NCI-H345 (cell line): ENCODE data around the gene NDFIP2.

Source experiments
- DNase-seq: peaks from one replicate; lab custom pipeline; 2025; lab: John Stamatoyannopoulos, UW

Gene NDFIP2

DNA sequence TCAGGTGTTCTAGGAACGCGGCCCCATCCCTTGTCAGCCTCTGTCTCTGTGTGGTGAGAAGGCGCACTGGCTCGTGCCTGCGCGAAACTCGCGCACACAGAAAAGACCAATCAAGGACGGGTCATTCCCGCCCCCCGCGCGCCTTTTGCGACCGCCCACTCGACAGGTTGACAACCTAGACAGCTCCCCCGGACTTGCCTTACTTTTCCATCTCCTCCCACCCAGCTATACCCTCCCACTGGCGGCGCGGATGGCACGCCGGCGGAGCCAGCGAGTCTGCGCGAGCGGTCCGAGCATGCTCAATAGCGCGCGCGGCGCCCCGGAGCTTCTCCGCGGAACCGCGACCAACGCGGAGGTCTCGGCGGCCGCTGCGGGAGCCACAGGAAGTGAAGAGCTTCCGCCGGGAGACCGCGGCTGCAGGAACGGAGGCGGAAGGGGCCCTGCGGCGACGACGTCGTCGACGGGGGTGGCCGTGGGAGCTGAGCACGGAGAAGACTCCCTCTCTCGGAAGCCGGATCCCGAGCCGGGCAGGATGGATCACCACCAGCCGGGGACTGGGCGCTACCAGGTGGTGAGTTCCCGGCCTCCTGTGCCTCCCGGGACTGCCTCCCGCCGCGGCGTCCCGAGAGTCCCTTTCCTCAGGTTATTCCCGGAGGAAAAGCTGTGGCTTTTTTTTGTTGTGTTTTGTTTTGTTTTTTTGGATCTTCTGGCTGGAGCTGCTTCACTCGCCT is at the start of gene NDFIP2:
NDFIP2 (plus strand) TSS at position 202 of the 731 bp plus-strand sequence; CDS start at position 251, 49 bp downstream.
- peak; percentile 91 for DNase-seq

GRCh38 chr13:79432086-79432485 is 48.9 kb upstream of the NDFIP2 start:
- DNase-seq, result no peak

GRCh38 chr13:79432992-79433391 is 48.0 kb upstream of the NDFIP2 start:
- no peak for DNase-seq

- no peak for DNase-seq
Observed at GRCh38 chr13:79434556-79434955, 46.4 kb upstream of the NDFIP2 start.

- DNase-seq, result no peak
Observed at GRCh38 chr13:79435561-79435990, 45.4 kb upstream of the NDFIP2 start.

GRCh38 chr13:79439275-79439674 is 41.7 kb upstream of the NDFIP2 start:
- no peak for DNase-seq

DNA sequence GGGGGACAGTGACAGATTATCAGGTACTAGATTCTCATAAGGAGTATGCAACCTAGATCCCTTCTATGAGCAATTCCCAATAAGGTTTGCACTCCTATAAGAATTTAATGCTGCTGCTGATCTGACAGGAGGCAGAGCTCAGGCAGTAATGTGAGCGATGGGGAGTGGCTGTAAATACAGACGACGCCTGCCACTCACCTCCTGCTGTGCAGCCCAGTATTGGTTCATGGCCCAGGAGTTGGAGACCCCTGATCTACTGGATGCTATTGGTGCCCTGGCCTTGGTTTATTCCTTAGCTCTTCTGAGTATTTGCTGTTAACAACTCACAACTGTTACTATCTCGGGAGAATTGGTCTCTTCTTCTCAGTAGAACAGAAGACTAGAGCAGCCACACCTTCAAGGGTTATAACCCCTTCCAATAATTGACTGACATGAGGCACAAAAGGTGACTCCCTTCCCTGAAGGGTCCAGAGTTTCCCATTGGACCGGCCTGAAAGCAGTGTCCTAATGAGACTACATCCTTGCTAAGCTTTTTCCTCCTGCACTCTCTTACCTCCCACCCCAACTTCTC is 39.9 kb upstream of the NDFIP2 start:
- no peak for DNase-seq

- no peak for DNase-seq
Observed at GRCh38 chr13:79442221-79442620, 38.7 kb upstream of the NDFIP2 start.

GRCh38 chr13:79442706-79443105 is 38.2 kb upstream of the NDFIP2 start:
- DNase-seq, result no peak

DNA sequence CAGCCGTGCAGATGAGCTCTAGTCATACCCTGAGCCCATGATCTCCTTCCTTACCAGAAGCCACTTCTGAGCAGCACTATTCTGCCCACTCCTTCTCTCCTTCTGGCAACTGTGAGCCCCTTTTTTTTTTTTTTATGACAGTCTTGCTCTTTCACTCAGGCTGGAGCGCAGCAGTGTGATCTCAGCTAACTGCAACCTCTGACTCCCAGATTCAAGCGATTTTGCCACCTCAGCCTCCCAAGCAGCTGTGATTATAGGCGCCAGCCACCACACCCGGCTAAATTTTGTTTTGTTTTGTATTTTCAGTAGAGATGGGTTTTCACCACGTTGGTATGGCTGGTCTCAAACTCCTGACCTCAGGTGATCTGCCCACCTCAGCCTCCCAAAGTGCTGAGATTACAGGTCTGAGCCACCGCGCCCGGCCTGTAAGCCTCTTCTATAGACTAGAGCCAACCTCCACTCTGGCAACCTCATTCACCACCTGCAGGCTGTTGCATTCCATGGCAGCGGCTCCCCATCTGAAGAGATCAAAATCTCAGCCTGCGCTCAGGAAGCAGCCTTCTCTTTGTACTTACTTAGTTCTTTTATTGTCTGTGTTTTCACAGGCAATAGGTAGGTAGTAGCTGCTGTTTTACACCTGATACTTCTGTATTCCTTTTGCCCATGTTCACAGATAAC is 34.8 kb upstream of the NDFIP2 start:
- no peak for DNase-seq

DNA sequence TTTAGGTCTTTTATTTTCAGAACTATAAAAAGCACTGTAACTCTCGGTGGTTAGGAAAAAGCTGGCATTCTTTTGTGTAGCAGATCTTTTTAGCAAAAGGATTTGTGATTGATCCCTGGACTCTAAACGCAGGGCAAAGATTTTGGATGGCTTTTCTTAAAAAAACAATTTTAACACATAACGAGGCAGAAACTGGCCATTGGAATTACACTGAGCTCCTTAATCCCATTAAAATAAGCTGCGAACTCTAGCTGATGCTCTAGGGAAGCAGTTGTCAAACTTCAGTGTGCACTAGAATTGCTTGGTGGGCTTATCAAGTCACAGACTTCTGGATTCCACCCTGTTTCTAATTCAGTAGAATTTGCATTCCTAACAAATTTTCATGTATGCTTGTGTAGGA is 33.8 kb upstream of the NDFIP2 start:
- no peak for DNase-seq

DNA sequence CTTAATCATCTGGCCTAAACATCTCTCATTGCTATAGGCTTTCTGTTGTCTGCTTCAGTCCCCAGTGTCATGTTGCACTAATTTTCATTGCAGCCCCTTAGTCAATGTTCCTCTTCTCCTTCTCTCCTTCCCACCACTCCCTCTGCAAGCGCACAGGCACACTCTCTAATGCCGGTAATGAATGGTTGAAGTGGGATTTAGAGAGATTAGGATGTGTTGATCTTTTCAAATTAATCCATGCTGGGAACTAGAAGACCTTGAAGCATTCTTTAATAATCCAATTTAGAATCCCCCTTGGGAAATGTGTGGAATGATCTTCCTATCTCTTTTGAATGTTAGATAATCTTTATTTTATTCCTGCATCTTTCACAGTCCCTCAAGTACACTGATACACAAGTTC is 33.2 kb upstream of the NDFIP2 start:
- no peak for DNase-seq

- DNase-seq, result no peak
Observed at GRCh38 chr13:79448413-79448812, 32.5 kb upstream of the NDFIP2 start.

- DNase-seq, result no peak
Observed at GRCh38 chr13:79450110-79450509, 30.8 kb upstream of the NDFIP2 start.

DNA sequence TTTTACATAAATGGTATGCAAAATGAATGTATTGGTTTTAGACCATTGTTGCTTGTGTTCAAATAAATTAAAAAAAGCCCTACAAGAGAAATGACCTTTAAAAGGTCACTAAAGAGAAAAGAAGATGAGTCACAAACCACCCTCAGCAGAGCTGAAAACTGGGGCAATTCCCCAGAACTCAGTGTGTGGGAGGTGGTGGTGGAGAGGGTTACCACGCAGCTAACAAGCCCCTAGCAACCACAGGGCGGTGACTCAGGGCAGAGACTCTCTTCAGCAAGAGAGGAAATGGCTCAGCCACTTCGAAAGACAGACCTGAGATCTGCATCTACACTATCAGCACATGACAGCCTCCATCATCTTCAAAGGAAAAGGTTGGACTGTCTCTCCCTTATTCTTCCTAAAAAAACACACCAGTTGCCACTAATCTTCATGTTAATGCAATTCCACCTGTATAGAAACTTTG is 29.4 kb upstream of the NDFIP2 start:
- DNase-seq, result no peak

GRCh38 chr13:79452239-79452913 is 28.6 kb upstream of the NDFIP2 start:
- no peak for DNase-seq

GRCh38 chr13:79455331-79455730 is 25.6 kb upstream of the NDFIP2 start:
- DNase-seq, result no peak

GRCh38 chr13:79456051-79456450 is 24.9 kb upstream of the NDFIP2 start:
- DNase-seq, result no peak

DNA sequence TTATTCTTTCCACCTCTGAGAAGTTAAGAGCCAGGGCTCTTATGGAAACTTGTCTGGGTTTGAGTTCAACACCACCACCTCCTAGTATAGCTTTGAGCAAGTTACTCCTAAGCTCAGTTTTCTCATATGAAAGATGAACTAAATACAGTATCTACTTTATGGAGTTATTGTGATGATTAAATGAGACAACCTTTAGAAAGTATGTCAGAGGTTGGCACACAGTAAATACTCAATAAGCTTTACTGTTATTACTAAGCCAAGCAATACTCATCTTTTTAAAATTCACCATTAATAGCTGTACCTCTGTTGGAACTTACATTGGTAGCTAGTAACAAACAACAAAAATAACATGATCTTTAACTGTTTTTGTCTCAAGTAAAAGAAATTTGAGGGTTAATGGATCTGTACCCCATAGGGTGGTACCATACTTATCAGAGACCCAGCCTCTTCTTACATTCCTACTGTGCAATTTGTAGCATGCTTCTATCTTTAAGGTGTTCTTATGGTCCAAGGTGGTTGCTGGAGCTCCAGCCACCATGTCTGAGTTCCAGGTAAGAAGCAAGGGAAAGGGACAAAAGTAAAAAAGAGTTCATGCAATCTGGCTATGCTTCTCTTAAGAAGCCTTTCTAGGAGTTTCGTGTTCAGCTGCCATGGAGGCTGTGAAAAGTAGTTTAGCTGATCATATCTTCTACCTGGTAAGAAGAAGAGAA is 24.1 kb upstream of the NDFIP2 start:
- DNase-seq, result no peak

- no peak for DNase-seq
Observed at GRCh38 chr13:79457390-79457789, 23.6 kb upstream of the NDFIP2 start.

DNA sequence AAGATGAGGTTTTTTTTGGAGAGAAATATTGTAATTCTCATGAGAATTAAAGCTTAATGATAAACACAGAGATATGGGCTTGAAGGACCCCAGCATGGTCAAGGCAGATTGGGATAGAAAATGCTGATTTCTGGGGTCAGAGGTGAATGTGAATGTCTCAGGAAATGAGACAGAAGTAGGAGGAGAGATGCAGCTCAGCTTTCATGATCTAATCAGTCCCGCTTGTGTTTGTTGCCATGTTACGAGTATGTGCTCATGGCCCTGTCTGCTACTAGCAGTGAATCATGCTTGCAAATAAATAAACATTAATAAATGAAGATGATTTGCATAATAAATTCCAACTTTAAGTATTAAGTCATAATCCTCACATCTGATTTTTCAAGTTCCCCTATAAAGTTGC is 23.0 kb upstream of the NDFIP2 start:
- DNase-seq, result no peak

- no peak for DNase-seq
Observed at GRCh38 chr13:79458436-79458835, 22.5 kb upstream of the NDFIP2 start.
